RWPE2 (cell line): ENCODE data around the gene SHROOM1.
"Not testable (repeated sequence)": the region's sequence is repeated elsewhere in the genome, so short reads cannot be mapped to it uniquely, and the experiment has no call there.

ENCODE experiments used
- ATAC-seq: fragments of 200-7000 bp; cut with Tn5 transposase; 3 replicates; pipeline ENCODE4 v1.9.1; 2021; ENCODE audit warnings: low read depth
- DNase-seq: peaks from one replicate; pipeline ENCODE4 v3.0.0-alpha.2; 2020; ENCODE audit warnings: low spot score
- H3K27ac ChIP-seq: fragments of 450-650 bp; 2 replicates; pipeline ENCODE4 v1.5.1; 2017; ENCODE audit warnings: mild to moderate bottlenecking; ENCODE audit not compliant: poor library complexity, severe bottlenecking
- H3K27me3 ChIP-seq: fragments of 250-450 bp; sonication (Bioruptor Pico); 2 replicates; pipeline ENCODE4 v1.5.1; 2021; ENCODE audit warnings: mild to moderate bottlenecking, moderate library complexity; ENCODE audit not compliant: insufficient read depth, poor library complexity, severe bottlenecking
- H3K36me3 ChIP-seq: fragments of 250-450 bp; sonication (Bioruptor Pico); 2 replicates; pipeline ENCODE4 v1.5.1; 2020; ENCODE audit warnings: low read depth, mild to moderate bottlenecking, moderate library complexity
- H3K4me1 ChIP-seq: fragments of 250-450 bp; sonication (Bioruptor Pico); 2 replicates; pipeline ENCODE4 v1.5.1; 2021; ENCODE audit warnings: mild to moderate bottlenecking, moderate library complexity; ENCODE audit not compliant: insufficient read depth, poor library complexity, severe bottlenecking
- H3K4me3 ChIP-seq: fragments of 250-450 bp; sonication (Bioruptor Pico); 2 replicates; pipeline ENCODE4 v1.5.1; 2021; ENCODE audit warnings: mild to moderate bottlenecking, moderate library complexity; ENCODE audit not compliant: severe bottlenecking
- H3K9me3 ChIP-seq: fragments of 250-450 bp; sonication (Bioruptor Pico); 2 replicates; pipeline ENCODE4 v1.5.1; 2021; ENCODE audit warnings: mild to moderate bottlenecking, moderate library complexity; ENCODE audit not compliant: severe bottlenecking
- TF ChIP-seq, protein P1 (sequence below): fragments of 450-650 bp; IDR thresholded peaks from one replicate; pipeline ENCODE4 v1.5.1; 2017; ENCODE audit warnings: mild to moderate bottlenecking, moderate library complexity; ENCODE audit not compliant: poor library complexity, severe bottlenecking

SHROOM1 gene

DNA sequence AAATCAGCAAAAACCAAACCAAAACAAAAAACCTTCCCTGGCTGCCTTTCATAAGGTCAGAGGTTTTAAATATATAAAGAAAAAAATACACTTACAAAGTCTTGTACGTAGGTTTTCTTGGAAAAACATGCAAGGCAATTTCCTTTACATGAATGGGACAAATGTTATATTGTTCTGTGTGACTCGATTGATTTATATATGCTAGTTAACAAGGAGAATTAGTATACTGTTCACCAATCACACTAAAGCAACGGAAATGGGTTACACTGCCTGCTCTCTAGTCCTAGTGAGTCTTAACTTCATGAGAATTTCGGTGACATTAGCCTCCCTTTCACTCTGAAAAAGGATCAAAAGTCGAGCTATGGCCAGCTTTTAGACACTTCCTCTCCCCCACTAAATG, 30.3 kb upstream of the SHROOM1 start:
- ATAC-seq (no peak), DNase-seq (no peak)
- no peak overlapping the region for H3K4me3 ChIP-seq
- no peaks in the 10 kb centered on the region for H3K9me3 ChIP-seq
- no peaks in the 10 kb centered on the region for H3K4me1 ChIP-seq
- no peaks in the 10 kb centered on the region for H3K27me3 ChIP-seq
- TF ChIP-seq, protein P1, sequence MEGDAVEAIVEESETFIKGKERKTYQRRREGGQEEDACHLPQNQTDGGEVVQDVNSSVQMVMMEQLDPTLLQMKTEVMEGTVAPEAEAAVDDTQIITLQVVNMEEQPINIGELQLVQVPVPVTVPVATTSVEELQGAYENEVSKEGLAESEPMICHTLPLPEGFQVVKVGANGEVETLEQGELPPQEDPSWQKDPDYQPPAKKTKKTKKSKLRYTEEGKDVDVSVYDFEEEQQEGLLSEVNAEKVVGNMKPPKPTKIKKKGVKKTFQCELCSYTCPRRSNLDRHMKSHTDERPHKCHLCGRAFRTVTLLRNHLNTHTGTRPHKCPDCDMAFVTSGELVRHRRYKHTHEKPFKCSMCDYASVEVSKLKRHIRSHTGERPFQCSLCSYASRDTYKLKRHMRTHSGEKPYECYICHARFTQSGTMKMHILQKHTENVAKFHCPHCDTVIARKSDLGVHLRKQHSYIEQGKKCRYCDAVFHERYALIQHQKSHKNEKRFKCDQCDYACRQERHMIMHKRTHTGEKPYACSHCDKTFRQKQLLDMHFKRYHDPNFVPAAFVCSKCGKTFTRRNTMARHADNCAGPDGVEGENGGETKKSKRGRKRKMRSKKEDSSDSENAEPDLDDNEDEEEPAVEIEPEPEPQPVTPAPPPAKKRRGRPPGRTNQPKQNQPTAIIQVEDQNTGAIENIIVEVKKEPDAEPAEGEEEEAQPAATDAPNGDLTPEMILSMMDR: no peak
- H3K36me3 ChIP-seq: no peaks in the 10 kb centered on the region
- no peak overlapping the region for H3K27ac ChIP-seq

DNA sequence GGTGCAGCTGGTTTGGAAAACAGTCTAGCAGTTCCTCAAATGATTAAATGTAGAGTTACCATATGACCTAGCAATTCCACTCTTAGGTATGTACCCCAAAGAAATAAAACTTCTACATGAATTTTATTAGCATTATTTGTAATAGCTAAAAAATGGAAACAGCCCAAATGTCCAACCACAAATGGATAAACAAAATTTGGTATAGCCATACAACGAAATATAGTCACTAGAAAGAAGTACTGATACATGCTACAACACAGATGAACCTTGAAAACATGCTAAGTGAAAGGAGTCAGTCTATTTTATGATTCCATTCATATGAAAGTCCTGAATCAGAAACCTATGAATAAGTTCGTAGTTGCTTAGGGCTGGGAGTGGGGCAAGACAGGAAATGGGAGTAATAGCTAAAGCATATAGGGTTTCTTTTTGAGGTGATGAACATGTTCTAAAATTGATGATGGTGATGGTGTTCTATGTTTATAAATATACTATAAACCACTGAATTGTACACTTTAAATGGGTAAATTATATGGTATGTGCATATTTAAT, 29.5 kb upstream of the SHROOM1 start:
- no peaks in the 10 kb centered on the region for H3K36me3 ChIP-seq
- H3K4me1 ChIP-seq: no peaks in the 10 kb centered on the region
- DNase-seq (no peak), ATAC-seq (no peak; the same call in 2 of the 3 replicates)
- no peaks in the 10 kb centered on the region for H3K9me3 ChIP-seq
- no peak overlapping the region for H3K4me3 ChIP-seq
- no peak overlapping the region for H3K27ac ChIP-seq
- TF ChIP-seq, protein P1: no peak
- no peaks in the 10 kb centered on the region for H3K27me3 ChIP-seq

DNA sequence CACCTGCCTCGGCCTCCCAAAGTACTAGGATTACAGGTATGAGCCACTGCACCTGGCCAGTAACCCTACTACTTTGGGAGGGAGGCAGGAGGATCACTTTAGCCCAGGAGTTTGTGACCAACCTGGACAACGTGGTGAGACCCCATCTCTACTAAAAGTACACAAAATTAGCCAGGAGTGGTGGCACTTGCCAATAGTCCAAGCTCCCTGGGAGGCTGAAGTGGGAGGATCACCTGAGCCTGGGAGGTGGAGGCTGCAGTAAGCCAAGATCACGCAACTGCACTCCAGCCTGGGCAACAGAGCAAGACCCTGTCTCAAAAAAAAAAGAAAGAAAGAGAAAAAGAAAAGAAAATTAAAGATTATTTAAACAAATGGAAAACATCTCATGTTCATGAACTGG, 25.6 kb upstream of the SHROOM1 start:
- DNase-seq (no peak), ATAC-seq (no peak)
- H3K36me3 ChIP-seq: no peaks in the 10 kb centered on the region
- no peaks in the 10 kb centered on the region for H3K4me1 ChIP-seq
- H3K27ac ChIP-seq: no peak overlapping the region
- no peaks in the 10 kb centered on the region for H3K27me3 ChIP-seq
- no peak overlapping the region for H3K4me3 ChIP-seq
- no peaks in the 10 kb centered on the region for H3K9me3 ChIP-seq
- TF ChIP-seq, protein P1: no peak

DNA sequence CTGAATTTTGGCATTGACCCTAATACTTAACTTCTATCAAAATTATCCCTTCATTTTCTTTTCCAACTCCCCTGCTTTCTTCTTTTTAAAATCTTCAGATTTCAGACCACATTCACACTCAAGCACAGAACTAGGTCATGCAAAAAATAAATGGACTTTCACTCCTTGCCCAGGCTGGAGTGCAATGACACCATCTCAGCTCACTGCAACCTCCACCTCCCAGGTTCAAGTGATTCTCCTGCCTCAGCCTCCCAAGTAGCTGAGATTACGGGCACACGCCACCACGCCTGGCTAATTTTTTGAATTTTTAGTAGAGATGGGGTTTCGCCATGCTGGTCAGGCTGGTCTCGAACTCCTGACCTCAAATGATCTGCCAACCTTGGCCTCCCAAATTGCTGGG, 24.5 kb upstream of the SHROOM1 start:
- ATAC-seq, H3K4me1 ChIP-seq, H3K9me3 ChIP-seq, H3K27ac ChIP-seq, H3K36me3 ChIP-seq, DNase-seq, H3K4me3 ChIP-seq, H3K27me3 ChIP-seq: not testable (repeated sequence)

DNA sequence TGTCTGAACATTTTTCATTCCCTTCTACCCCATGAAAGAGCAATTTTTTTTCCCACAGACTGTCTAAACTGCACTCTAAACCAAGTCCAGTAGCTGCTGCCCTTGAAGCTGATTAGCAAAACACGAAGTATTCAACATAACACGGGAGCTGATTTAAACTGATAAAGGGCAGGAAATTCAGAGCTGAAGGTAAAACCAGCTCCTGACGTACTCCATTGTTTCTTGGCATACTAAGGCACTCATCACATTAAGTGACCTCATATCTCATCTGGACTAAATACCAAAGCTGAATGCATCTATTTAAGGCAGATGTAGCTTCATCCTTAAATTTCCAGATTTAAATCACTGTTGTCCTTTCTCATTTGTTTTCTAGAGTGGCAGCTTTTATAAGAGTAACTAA, 23.9 kb upstream of the SHROOM1 start:
- Histone ChIP-seq H3K4me3 (no peak overlapping the region), H3K27me3 (no peaks in the 10 kb centered on the region), H3K27ac (no peak overlapping the region), H3K9me3 (no peaks in the 10 kb centered on the region), H3K36me3 (no peaks in the 10 kb centered on the region), H3K4me1 (no peaks in the 10 kb centered on the region)
- TF ChIP-seq, protein P1: no peak
- ATAC-seq (no peak), DNase-seq (no peak)
